ENCODE data around the gene TTLL6. TPM values are rescaled to one million over a fixed set of nuclear protein-coding genes. Genes with fewer than 3 reads are reported as not detected.

TTLL6 gene
- total RNA-seq, 1 experiment from 2014 or later: 0.29 TPM

- no peak for TF ChIP-seq EZH2phosphoT487 (IDR thresholded peaks at IDR 0.05; ENCODE audit: borderline replicate concordance, low read length)
- TF ChIP-seq EZH2 (IDR thresholded peaks at IDR 0.05; ENCODE audit: low read length, unreplicated experiment): no peak
- no peak for TF ChIP-seq CTCF (conservative IDR thresholded peaks at IDR 0.05; ENCODE audit: low read depth, low read length)
- no peak overlapping the region for H3K9ac ChIP-seq (ENCODE audit: low read length)
Observed at GRCh38 chr17:48761114-48761513, 55.9 kb downstream of the TTLL6 start.

GRCh38 chr17:48760411-48760810 is 56.6 kb downstream of the TTLL6 start:
- H3K36me3 ChIP-seq (ENCODE audit: low read depth, low read length): no peaks in the 10 kb centered on the region
- intact Hi-C loops (cut with micrococcal nuclease): loop anchor here (2.0 kb wide), 1 partner anchor 30 kb away; no protein-coding TSS in a partner anchor
- H3K79me2 ChIP-seq (ENCODE audit: low read length): no peaks in the 10 kb centered on the region
- no peak overlapping the region for H3K27ac ChIP-seq (ENCODE audit: low read length)
- H3K4me3 ChIP-seq (ENCODE audit: low read length): no peak overlapping the region
- peak; percentile 35 for DNase-seq
- no peaks in the 10 kb centered on the region for H3K9me3 ChIP-seq (ENCODE audit: low read length)
- no peak overlapping the region for H3K4me2 ChIP-seq (ENCODE audit: low read length)
- ATAC-seq: peak; percentile 53
- no peaks in the 10 kb centered on the region for H3K9me2 ChIP-seq (replicated peaks; ENCODE audit: low read length)
- TF ChIP-seq EZH2 (IDR thresholded peaks at IDR 0.05; ENCODE audit: low read length, unreplicated experiment) (no peak), EZH2phosphoT487 (IDR thresholded peaks at IDR 0.05; ENCODE audit: borderline replicate concordance, low read length) (no peak), CTCF (conservative IDR thresholded peaks at IDR 0.05; ENCODE audit: low read depth, low read length) (no peak)
- 0 out of 2 replicates have a peak overlapping the region, but pooled peaks have one; percentile 1 for H2AFZ ChIP-seq (ENCODE audit: low read length)
- no peaks in the 10 kb centered on the region for H4K20me1 ChIP-seq (ENCODE audit: low read length)
- H3F3A ChIP-seq (ENCODE audit: low read length, unreplicated experiment): no peaks in the 10 kb centered on the region
- H3K9ac ChIP-seq (ENCODE audit: low read length): no peak overlapping the region
- no TSS peak for BruUV-seq (replicated peaks)
- POLR2A ChIA-PET (ENCODE audit: unreplicated experiment): no interaction called here
- CTCF ChIA-PET: no interaction called here
- H3K4me1 ChIP-seq (ENCODE audit: insufficient read depth, low read length): peaks cover 35% of the 10 kb centered on the region
- no peaks in the 10 kb centered on the region for H3K27me3 ChIP-seq (ENCODE audit: low read length)

More at GRCh38 chr17:48761114-48761513, 55.9 kb downstream of the TTLL6 start:
- no peaks in the 10 kb centered on the region for H4K20me1 ChIP-seq (ENCODE audit: low read length)
- H3K4me1 ChIP-seq (ENCODE audit: insufficient read depth, low read length): peaks cover 35% of the 10 kb centered on the region
- ATAC-seq (no peak), DNase-seq (no peak)
- no peaks in the 10 kb centered on the region for H3K9me2 ChIP-seq (replicated peaks; ENCODE audit: low read length)
- no peaks in the 10 kb centered on the region for H3K36me3 ChIP-seq (ENCODE audit: low read depth, low read length)
- H3F3A ChIP-seq (ENCODE audit: low read length, unreplicated experiment): no peaks in the 10 kb centered on the region
- no TSS peak for BruUV-seq (replicated peaks)
- H3K4me3 ChIP-seq (ENCODE audit: low read length): no peak overlapping the region
- H3K9me3 ChIP-seq (ENCODE audit: low read length): no peaks in the 10 kb centered on the region
- CTCF ChIA-PET: no interaction called here
- H3K4me2 ChIP-seq (ENCODE audit: low read length): no peak overlapping the region
- no peak overlapping the region for H2AFZ ChIP-seq (ENCODE audit: low read length)
- H3K79me2 ChIP-seq (ENCODE audit: low read length): no peaks in the 10 kb centered on the region
- intact Hi-C loops (cut with micrococcal nuclease): loop anchor here (2.0 kb wide), 1 partner anchor 30 kb away; no protein-coding TSS in a partner anchor
- POLR2A ChIA-PET (ENCODE audit: unreplicated experiment): interaction anchor here (0.6 kb wide), 2 partner anchors 33 to 37 kb away, joined by 3 to 4 read pairs; partner anchors contain the start of gene HOXB13
- no peaks in the 10 kb centered on the region for H3K27me3 ChIP-seq (ENCODE audit: low read length)
- H3K27ac ChIP-seq (ENCODE audit: low read length): no peak overlapping the region

GRCh38 chr17:48759288-48759687 is 57.7 kb downstream of the TTLL6 start:
- intact Hi-C loops (cut with micrococcal nuclease): no loop called here

More at GRCh38 chr17:48759288-48759687, 57.7 kb downstream of the TTLL6 start:
- Histone ChIP-seq H3K79me2 (ENCODE audit: low read length) (no peaks in the 10 kb centered on the region), H3K4me1 (ENCODE audit: insufficient read depth, low read length) (peaks cover 40% of the 10 kb centered on the region), H3K4me2 (ENCODE audit: low read length) (0 out of 2 replicates have a peak overlapping the region, but pooled peaks have one; percentile 9), H4K20me1 (ENCODE audit: low read length) (no peaks in the 10 kb centered on the region), H3K9me3 (ENCODE audit: low read length) (no peaks in the 10 kb centered on the region), H3K9ac (ENCODE audit: low read length) (no peak overlapping the region), H3F3A (ENCODE audit: low read length, unreplicated experiment) (no peaks in the 10 kb centered on the region), H3K36me3 (ENCODE audit: low read depth, low read length) (no peaks in the 10 kb centered on the region), H3K9me2 (replicated peaks; ENCODE audit: low read length) (no peaks in the 10 kb centered on the region), H3K27ac (ENCODE audit: low read length) (no peak overlapping the region), H2AFZ (ENCODE audit: low read length) (no peak overlapping the region; the same call in 1 of the 2 replicates), H3K4me3 (ENCODE audit: low read length) (no peak overlapping the region), H3K27me3 (ENCODE audit: low read length) (no peaks in the 10 kb centered on the region)
- CTCF ChIA-PET: interaction anchor here (0.6 kb wide), 2 partner anchors 253 to 650 kb away, joined by 3 read pairs; no protein-coding TSS in a partner anchor
- TF ChIP-seq EZH2phosphoT487 (IDR thresholded peaks at IDR 0.05; ENCODE audit: borderline replicate concordance, low read length): no peak
- POLR2A ChIA-PET (ENCODE audit: unreplicated experiment): no interaction called here
- BruUV-seq (replicated peaks): no TSS peak
- ATAC-seq (peak; percentile 51), DNase-seq (peak; percentile 41)
